Hematopoietic multipotent progenitor cell treated with erythropoietin and hydrocortisone succinate and interleukin-3 and kit ligand, for 17 days (in vitro differentiated cells): ENCODE data around the gene STAT2.

Source experiments
- DNase-seq: peaks from one replicate; pipeline ENCODE4 v3.0.0-alpha.2; 2015; ENCODE audit warnings: low spot score

Gene STAT2

DNA sequence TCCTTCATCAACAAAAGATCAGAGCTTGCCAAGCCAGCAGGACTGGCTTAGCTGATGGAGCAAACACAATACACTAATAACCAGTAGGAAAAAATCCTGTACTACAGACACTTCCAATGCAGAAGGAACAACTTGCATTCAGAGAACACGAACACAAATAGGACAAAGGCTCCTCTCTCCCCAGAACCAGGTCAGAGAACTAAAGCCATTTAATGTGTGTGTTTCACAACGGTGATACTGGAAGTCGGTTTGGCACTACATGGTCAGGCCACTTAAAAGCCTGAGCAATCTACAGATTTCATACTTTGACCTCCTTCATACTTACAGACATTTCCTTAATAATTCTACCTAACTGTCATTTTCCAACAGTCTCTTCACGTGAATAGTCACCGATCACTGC lies 66.1 kb downstream of the STAT2 start:
- DNase-seq = no peak
